BE2C (cell line): ENCODE data around the gene CLEC16A.

Experiments
- DNase-seq: peaks from one replicate; pipeline ENCODE4 v3.0.0-alpha.2; 2020
- H3K27me3 ChIP-seq: fragments of 250-450 bp; sonication (Bioruptor Pico); 2 replicates; pipeline ENCODE4 v1.5.1; 2020; ENCODE audit warnings: mild to moderate bottlenecking
- H3K36me3 ChIP-seq: fragments of 250-450 bp; sonication (Bioruptor Pico); 2 replicates; pipeline ENCODE4 v1.5.1; 2020; ENCODE audit warnings: mild to moderate bottlenecking
- H3K4me1 ChIP-seq: fragments of 250-450 bp; sonication (Bioruptor Pico); 2 replicates; pipeline ENCODE4 v1.5.1; 2020
- H3K4me3 ChIP-seq: 2 replicates; pipeline ENCODE4 v1.5.1; 2011; ENCODE audit warnings: low read depth, low read length
- H3K9me3 ChIP-seq: fragments of 250-450 bp; sonication (Bioruptor Pico); 2 replicates; pipeline ENCODE4 v1.5.1; 2020
- CTCF ChIP-seq: IDR thresholded peaks from 2 replicates; pipeline ENCODE4 v1.5.1; 2012; ENCODE audit warnings: mild to moderate bottlenecking, low read depth, low read length

CLEC16A gene

DNA sequence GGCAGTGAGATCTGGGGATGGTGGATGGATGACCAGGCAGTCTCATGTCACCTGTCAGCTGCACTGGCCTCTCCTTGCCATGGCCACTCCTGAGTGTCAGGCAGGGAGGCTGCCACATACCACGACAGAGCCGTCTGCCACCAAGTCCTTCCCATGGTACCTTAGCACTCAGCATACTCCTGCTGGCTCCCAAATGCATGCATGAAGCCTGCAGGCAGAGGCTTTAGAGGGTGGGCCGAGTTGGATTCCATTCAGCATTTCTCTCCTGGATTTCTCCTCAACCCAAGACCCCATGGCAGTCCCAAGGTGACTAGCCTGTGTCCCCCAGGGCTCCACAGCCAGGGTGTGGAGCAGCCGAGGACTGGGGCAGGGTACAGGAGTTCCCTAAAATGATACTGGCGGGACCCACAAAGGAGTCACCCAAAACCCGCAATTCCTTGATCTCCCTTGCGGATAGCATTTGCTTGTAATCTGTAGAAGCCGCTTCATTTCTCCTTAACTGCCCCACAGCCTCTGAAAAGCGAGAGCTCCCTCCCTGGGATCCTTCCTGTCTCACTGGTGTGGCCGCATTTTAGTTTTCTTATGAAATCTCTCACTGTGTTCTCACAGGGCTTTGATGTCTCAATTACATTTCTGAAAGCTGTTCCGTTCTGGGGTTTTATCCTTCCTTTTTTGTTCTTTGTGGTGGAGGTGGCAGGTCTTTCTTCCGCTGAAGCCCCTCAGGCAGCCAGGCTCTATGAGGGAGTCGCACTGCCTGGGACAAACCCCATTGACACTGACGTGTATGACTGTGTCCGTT, 170.2 kb downstream of the CLEC16A start:
- no peaks in the 10 kb centered on the region for H3K9me3 ChIP-seq
- H3K4me3 ChIP-seq, result no peak overlapping the region
- no peak for DNase-seq
- TF ChIP-seq CTCF, result no peak
- H3K27me3 ChIP-seq, result no peaks in the 10 kb centered on the region
- H3K4me1 ChIP-seq, result peaks cover 17% of the 10 kb centered on the region
- no peaks in the 10 kb centered on the region for H3K36me3 ChIP-seq

DNA sequence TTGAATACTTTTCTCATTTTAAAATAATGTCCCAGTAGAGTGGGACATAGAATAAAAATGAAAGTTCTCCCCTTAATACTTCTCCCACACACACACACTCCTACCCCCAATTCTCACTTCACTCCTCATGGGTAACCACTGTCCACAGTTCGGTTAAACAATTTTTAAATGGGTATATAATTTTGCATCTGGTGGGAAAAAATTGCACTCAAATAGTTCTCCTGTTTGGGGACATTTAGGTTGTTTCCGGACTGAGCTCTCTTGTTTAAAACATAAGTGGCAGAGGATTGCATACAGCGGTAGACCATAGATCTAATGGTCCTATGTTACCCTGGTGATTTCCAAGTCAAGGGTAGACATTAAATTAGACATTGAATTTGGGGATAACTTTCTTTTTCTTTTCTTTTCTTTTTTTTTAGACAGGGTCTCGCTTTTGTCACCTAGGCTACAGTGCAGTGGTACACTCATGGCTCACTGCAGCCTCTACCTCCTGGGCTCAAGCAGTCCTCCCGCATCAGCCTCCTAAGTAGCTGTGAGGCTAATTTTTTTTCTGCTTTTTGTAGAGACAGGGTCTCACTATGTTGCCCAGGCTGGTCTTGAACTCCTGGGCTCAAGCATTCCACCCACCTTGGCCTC, 173.3 kb downstream of the CLEC16A start:
- no peak overlapping the region for H3K4me3 ChIP-seq
- no peaks in the 10 kb centered on the region for H3K9me3 ChIP-seq
- no peaks in the 10 kb centered on the region for H3K27me3 ChIP-seq
- no peak for TF ChIP-seq CTCF
- H3K36me3 ChIP-seq, result no peaks in the 10 kb centered on the region
- no peak for DNase-seq
- H3K4me1 ChIP-seq, result peaks cover 19% of the 10 kb centered on the region

GRCh38 chr16:11118479-11118878, 174.1 kb downstream of the CLEC16A start:
- TF ChIP-seq CTCF, result no peak
- Histone ChIP-seq H3K9me3 (no peaks in the 10 kb centered on the region), H3K27me3 (no peaks in the 10 kb centered on the region), H3K36me3 (no peaks in the 10 kb centered on the region), H3K4me3 (no peak overlapping the region), H3K4me1 (peaks cover 11% of the 10 kb centered on the region)
- DNase-seq, result no peak

DNA sequence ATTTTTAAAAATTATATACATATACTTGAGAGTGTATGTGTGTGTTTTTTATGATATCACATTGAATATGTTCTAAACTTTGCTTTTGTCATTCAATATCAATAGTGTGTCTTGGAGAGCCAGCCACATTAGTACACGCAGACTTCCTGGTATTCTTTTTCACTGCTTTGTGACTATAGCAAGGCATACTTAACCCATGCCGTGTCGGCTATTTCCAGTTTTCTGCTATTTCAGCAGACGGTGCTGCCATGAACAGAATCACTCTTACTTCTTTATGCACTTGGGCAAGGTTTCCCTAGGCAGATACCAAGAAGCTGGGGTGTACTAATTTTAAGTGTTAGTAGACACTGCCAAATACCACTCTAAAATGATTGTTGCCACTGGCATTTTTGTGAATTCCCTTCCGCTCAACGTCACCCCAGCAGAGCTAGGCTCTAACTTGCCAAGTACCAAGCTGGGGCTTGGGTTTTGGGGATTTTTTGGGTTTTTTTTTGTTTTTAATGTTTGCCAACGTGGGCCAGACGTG, 176.8 kb downstream of the CLEC16A start:
- no peaks in the 10 kb centered on the region for H3K9me3 ChIP-seq
- H3K27me3 ChIP-seq, result no peaks in the 10 kb centered on the region
- H3K36me3 ChIP-seq, result peaks cover 9% of the 10 kb centered on the region; the same call in 1 of the 2 replicates
- peaks cover 4% of the 10 kb centered on the region; the same call in 1 of the 2 replicates for H3K4me1 ChIP-seq
- no peak overlapping the region for H3K4me3 ChIP-seq
- TF ChIP-seq CTCF, result no peak
- DNase-seq, result no peak

GRCh38 chr16:11121914-11122692, 177.7 kb downstream of the CLEC16A start:
- H3K4me3 ChIP-seq, result no peak overlapping the region
- no peak for TF ChIP-seq CTCF
- peaks cover 9% of the 10 kb centered on the region; the same call in 1 of the 2 replicates for H3K36me3 ChIP-seq
- H3K27me3 ChIP-seq, result no peaks in the 10 kb centered on the region
- H3K9me3 ChIP-seq, result no peaks in the 10 kb centered on the region
- peak; percentile 37 for DNase-seq
- peaks cover 4% of the 10 kb centered on the region; the same call in 1 of the 2 replicates for H3K4me1 ChIP-seq
